Pancreas (tissue), 10 donors: Measurements from ENCODE around the gene NYAP1. TPM values are rescaled to one million over a fixed set of nuclear protein-coding genes. Genes with fewer than 3 reads are reported as not detected.
A peak's percentile ranks its signal among the peaks of the same experiment; 100 is the strongest.
"Not testable (repeated sequence)": the region's sequence is repeated elsewhere in the genome, so short reads cannot be mapped to it uniquely, and the experiment has no call there.

ENCODE experiments used
- ATAC-seq, 4 donors: fragments of 200-7000 bp; cut with Tn5 transposase; one replicate each; pipeline versions ENCODE4 v1.8.0 to v1.9.1; 2020; ENCODE audit warnings: mild to moderate bottlenecking in 4 of 4, moderate library complexity in 4 of 4
- DNase-seq, 6 donors: peaks; one replicate each; pipeline ENCODE4 v3.0.0-alpha.2; 2020
- FAIRE-seq: peaks from 2 replicates; lab custom pipeline; 2012; peaks lifted over from hg19 to GRCh38; lab: Jason Lieb, UNC
- H3K27ac ChIP-seq, 4 donors: fragments of 200-600 bp; sonication (generic); 1 replicate in 3 of 4; 2 replicates in 1 of 4; pipeline versions ENCODE4 v1.5.0 to v1.8.0; 2020
- H3K27me3 ChIP-seq, 4 donors: fragments of 200-600 bp; one replicate each; pipeline ENCODE4 v1.8.0; 2021
- H3K36me3 ChIP-seq, 3 donors: fragments of 200-600 bp; sonication (generic) in 1 of 3; one replicate each; pipeline versions ENCODE4 v1.5.0 to v1.8.0; 2020 to 2021
- H3K4me1 ChIP-seq, 3 donors: fragments of 200-600 bp; one replicate each; pipeline ENCODE4 v1.8.0; 2021
- H3K4me3 ChIP-seq, 4 donors: fragments of 200-600 bp; sonication (generic) in 2 of 4; one replicate each; pipeline versions ENCODE4 v1.5.0 to v1.8.0; 2020 to 2021
- H3K9me3 ChIP-seq, 4 donors: fragments of 200-600 bp; one replicate each; pipeline ENCODE4 v1.8.0; 2021
- CTCF ChIP-seq, 4 donors: fragments of 200-600 bp; sonication (generic) in 3 of 4; IDR thresholded peaks; one replicate each; pipeline versions ENCODE4 v1.5.0 to v1.8.0; 2021; ENCODE audit warnings: antibody characterized with exemption in 4 of 4
- WGBS, 2 donors: extraction: QIAGEN DNeasy Blood & Tissue Kit; methylation state at CpG; one replicate each; pipeline ENCODE4 v1.1.7; 2013; 5-methylcytosine and 5-hydroxymethylcytosine counted together
- intact Hi-C, 3 donors: fragments of 100-400 bp; cut with DNase I; formaldehyde crosslinking; loops; one replicate each; pipeline versions ENCODE4 v1.11.1 to v1.14.2; 2022
- polyA plus RNA-seq, 2 donors: library from polyadenylated mRNA; stranded (reverse); fragments of 200-250 nt; gene quantifications; one replicate each; pipeline ENCODE4 v1.2.3, GENCODE V29; 2013
- total RNA-seq, 6 donors: library from RNA; stranded (reverse); fragmentation: NEBNext Ultra II Directional in 4 of 6; extraction: Animal tissue kit (Norgen Biotek cat#: 25700) in 4 of 6; gene quantifications; one replicate each; pipeline versions ENCODE4 v1.2.1 to v1.2.4, GENCODE V29; 2021 to 2023
- donor health status: healthy with polysubstance abuse.
- donor health status: DM: no; HTN: no; CAD: no; lungs with moderate emphysema.
- donor health status: DM: no; HTN: no; CAD: no.
- donor health status: control.
- donor health status: control.
- donor health status: Bipolar disorder and iron deficiency.
- donor health status: DM: yes; HTN: yes; CAD: no.
- donor health status: DM: no; HTN: no; CAD: no.
- donor health status: DM: no; HTN: no; CAD: no.
- donor health status: DM: yes; HTN: yes; CAD: no.

The NYAP1 gene
- total and polyA plus RNA-seq, 8 donors, result 0.25 to 4.8 (median 0.96) TPM

GRCh38 chr7:100521076-100521475 is 37.3 kb downstream of the NYAP1 start:
- no peak for FAIRE-seq
- intact Hi-C loops, result no loop called here
- no peaks in the 10 kb centered on the region for H3K36me3 ChIP-seq
- no peak overlapping the region for H3K4me3 ChIP-seq
- no peaks in the 10 kb centered on the region for H3K4me1 ChIP-seq
- no peaks in the 10 kb centered on the region for H3K27me3 ChIP-seq
- ATAC-seq, result no peak
- no peak for TF ChIP-seq CTCF (IDR thresholded peaks at IDR 0.05)
- no peak for DNase-seq
- 72 to 75% methylated on average over 2 of the region's 2 CpGs for WGBS, 2 donors
- H3K27ac ChIP-seq, result no peak overlapping the region
- no peaks in the 10 kb centered on the region for H3K9me3 ChIP-seq

GRCh38 chr7:100521909-100522593 is 38.3 kb downstream of the NYAP1 start:
- ATAC-seq, H3K27me3 ChIP-seq, H3K9me3 ChIP-seq, H3K4me1 ChIP-seq, DNase-seq, H3K36me3 ChIP-seq, H3K4me3 ChIP-seq, intact Hi-C loops, H3K27ac ChIP-seq, FAIRE-seq: not testable (repeated sequence)
- WGBS, 2 donors, result 55 to 61% methylated on average over 2 of the region's 3 CpGs

GRCh38 chr7:100523192-100523591 is 39.5 kb downstream of the NYAP1 start:
- WGBS, 2 donors, result 84 to 90% methylated on average over 2 to 31 of the region's 34 CpGs
- H3K27me3 ChIP-seq, ATAC-seq, H3K9me3 ChIP-seq, H3K36me3 ChIP-seq, FAIRE-seq, H3K4me1 ChIP-seq, H3K4me3 ChIP-seq, H3K27ac ChIP-seq, intact Hi-C loops: not testable (repeated sequence)
- peak in 1 of 6 donors; percentile 56 for DNase-seq

- H3K27ac ChIP-seq, H3K4me1 ChIP-seq, ATAC-seq, DNase-seq, H3K36me3 ChIP-seq, H3K9me3 ChIP-seq, H3K27me3 ChIP-seq, H3K4me3 ChIP-seq, FAIRE-seq, intact Hi-C loops: not testable (repeated sequence)
- WGBS, 2 donors, result 54 to 62% methylated on average over 12 of the region's 12 CpGs
Measured at GRCh38 chr7:100528108-100528866, 44.6 kb downstream of the NYAP1 start.

- no peak for TF ChIP-seq CTCF (IDR thresholded peaks at IDR 0.05)
- no peaks in the 10 kb centered on the region for H3K27me3 ChIP-seq
- WGBS, 2 donors, result 86 to 92% methylated on average over 14 of the region's 14 CpGs
- FAIRE-seq, result no peak
- DNase-seq, result no peak
- no peak for ATAC-seq
- no peaks in the 10 kb centered on the region for H3K36me3 ChIP-seq
- H3K4me1 ChIP-seq, result no peaks in the 10 kb centered on the region
- no peak overlapping the region for H3K4me3 ChIP-seq
- no peak overlapping the region for H3K27ac ChIP-seq
- intact Hi-C loops, result loop anchor here in 1 of 3 donors (10.0 kb wide), 1 partner anchor 48 kb away; the partner anchor contains the start of gene NYAP1
- no peaks in the 10 kb centered on the region for H3K9me3 ChIP-seq
Measured at GRCh38 chr7:100532165-100533022, 48.7 kb downstream of the NYAP1 start.

GRCh38 chr7:100535982-100536381 is 52.3 kb downstream of the NYAP1 start:
- H3K27me3 ChIP-seq, ATAC-seq, H3K4me3 ChIP-seq, DNase-seq, FAIRE-seq, H3K27ac ChIP-seq, H3K9me3 ChIP-seq, H3K36me3 ChIP-seq: not testable (repeated sequence)
- intact Hi-C loops, result loop anchor here in 1 of 3 donors (10.0 kb wide), 1 partner anchor 51 kb away; the partner anchor contains the start of gene NYAP1
- peaks cover 6 to 15% (median 9%) of the 10 kb centered on the region in 3 donors for H3K4me1 ChIP-seq
- 84 to 90% methylated on average over 9 of the region's 9 CpGs for WGBS, 2 donors

GRCh38 chr7:100536695-100537094 is 53.0 kb downstream of the NYAP1 start:
- H3K36me3 ChIP-seq, ATAC-seq, H3K4me3 ChIP-seq, FAIRE-seq, H3K27me3 ChIP-seq, H3K9me3 ChIP-seq, DNase-seq, H3K27ac ChIP-seq: not testable (repeated sequence)
- intact Hi-C loops, result loop anchor here in 1 of 3 donors (10.0 kb wide), 1 partner anchor 52 kb away; the partner anchor contains the start of gene NYAP1
- peaks cover 13 to 19% (median 16%) of the 10 kb centered on the region in 3 donors for H3K4me1 ChIP-seq
- 82 to 85% methylated on average over 2 of the region's 2 CpGs for WGBS, 2 donors
